ENCODE results near the gene TBC1D22B. TPM values are rescaled to one million over a fixed set of nuclear protein-coding genes. Genes with fewer than 3 reads are reported as not detected.

The TBC1D22B gene
- total and polyA plus RNA-seq, 9 of the 15 experiments (the other 6 are each of a cell fraction or from before 2014, with no cell fraction given), result 4.8 to 24.2 (median 13.5) TPM

- TF ChIP-seq TCF15 (CRISPR knock-in tag; IDR thresholded peaks at IDR 0.05) (no peak), CBFA2T2 (conservative IDR thresholded peaks at IDR 0.05) (peak; percentile 97), RFX7 (CRISPR knock-in tag; IDR thresholded peaks at IDR 0.05) (no peak), OTX1 (CRISPR knock-in tag; IDR thresholded peaks at IDR 0.05) (peak; percentile 58; the same call in 1 of the 2 replicates), MEF2A (IDR thresholded peaks at IDR 0.05; ENCODE audit: control insufficient read depth, low read depth, low read length) (0 out of 2 replicates have a peak, but pooled peaks have one; percentile 56), ZKSCAN1 (IDR thresholded peaks at IDR 0.05; ENCODE audit: low read depth, low read length) (peak; percentile 71; the same call in 1 of the 2 replicates), CREB1 (IDR thresholded peaks at IDR 0.05) (peak; percentile 78; the same call in 1 of the 2 replicates), CREB1 (CRISPR knock-in tag; IDR thresholded peaks at IDR 0.05) (peak; percentile 73), EP300 (IDR thresholded peaks at IDR 0.05; ENCODE audit: low read length) (peak; percentile 99), RAD51 (IDR thresholded peaks at IDR 0.05; ENCODE audit: borderline replicate concordance, low read depth) (peak; percentile 88), ZNF639 (CRISPR knock-in tag; conservative IDR thresholded peaks at IDR 0.05 in 1 of 2, IDR thresholded peaks at IDR 0.05 in 1 of 2) (peak in 1 of 2 experiments; percentile 84; a peak in 2 of 4 replicates), NR2C2 (CRISPR knock-in tag; IDR thresholded peaks at IDR 0.05) (no peak; the same call in 1 of the 2 replicates), NR2C2 (tag; IDR thresholded peaks at IDR 0.05) (peak; percentile 68), YY1 (IDR thresholded peaks at IDR 0.05; ENCODE audit: borderline replicate concordance in 1 of 3, control insufficient read depth in 1 of 3, extremely low read depth in 1 of 3, insufficient read depth in 3 of 3, insufficient read length in 1 of 3, insufficient replicate concordance in 2 of 3, low read depth in 1 of 3, low read length in 2 of 3) (peak in 2 of 3 experiments; percentile 39 to 62), ZBTB7A (IDR thresholded peaks at IDR 0.05; ENCODE audit: borderline replicate concordance, control insufficient read depth, low read depth, low read length) (peak; percentile 69), HDGF (IDR thresholded peaks at IDR 0.05) (0 out of 2 replicates have a peak, but pooled peaks have one; percentile 5), DPF2 (IDR thresholded peaks at IDR 0.05) (peak; percentile 99), HDAC3 (IDR thresholded peaks at IDR 0.05; ENCODE audit: borderline replicate concordance, partially characterized antibody) (peak; percentile 97), SMC3 (conservative IDR thresholded peaks at IDR 0.05; ENCODE audit: insufficient read depth, low read depth, low read length) (peak; percentile 92), NFIX (CRISPR knock-in tag; IDR thresholded peaks at IDR 0.05; ENCODE audit: low read depth) (no peak), THRAP3 (IDR thresholded peaks at IDR 0.05; ENCODE audit: borderline replicate concordance) (no peak), SMARCA4 (IDR thresholded peaks at IDR 0.05) (peak; percentile 99)
- TF ChIP-seq, protein P1, sequence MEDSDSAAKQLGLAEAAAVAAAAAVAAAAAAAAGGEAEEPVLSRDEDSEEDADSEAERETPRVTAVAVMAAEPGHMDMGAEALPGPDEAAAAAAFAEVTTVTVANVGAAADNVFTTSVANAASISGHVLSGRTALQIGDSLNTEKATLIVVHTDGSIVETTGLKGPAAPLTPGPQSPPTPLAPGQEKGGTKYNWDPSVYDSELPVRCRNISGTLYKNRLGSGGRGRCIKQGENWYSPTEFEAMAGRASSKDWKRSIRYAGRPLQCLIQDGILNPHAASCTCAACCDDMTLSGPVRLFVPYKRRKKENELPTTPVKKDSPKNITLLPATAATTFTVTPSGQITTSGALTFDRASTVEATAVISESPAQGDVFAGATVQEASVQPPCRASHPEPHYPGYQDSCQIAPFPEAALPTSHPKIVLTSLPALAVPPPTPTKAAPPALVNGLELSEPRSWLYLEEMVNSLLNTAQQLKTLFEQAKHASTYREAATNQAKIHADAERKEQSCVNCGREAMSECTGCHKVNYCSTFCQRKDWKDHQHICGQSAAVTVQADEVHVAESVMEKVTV (CRISPR knock-in tag; IDR thresholded peaks at IDR 0.05), result peak; percentile 97
- TF ChIP-seq, protein P2, sequence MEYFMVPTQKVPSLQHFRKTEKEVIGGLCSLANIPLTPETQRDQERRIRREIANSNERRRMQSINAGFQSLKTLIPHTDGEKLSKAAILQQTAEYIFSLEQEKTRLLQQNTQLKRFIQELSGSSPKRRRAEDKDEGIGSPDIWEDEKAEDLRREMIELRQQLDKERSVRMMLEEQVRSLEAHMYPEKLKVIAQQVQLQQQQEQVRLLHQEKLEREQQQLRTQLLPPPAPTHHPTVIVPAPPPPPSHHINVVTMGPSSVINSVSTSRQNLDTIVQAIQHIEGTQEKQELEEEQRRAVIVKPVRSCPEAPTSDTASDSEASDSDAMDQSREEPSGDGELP (CRISPR knock-in tag; IDR thresholded peaks at IDR 0.05; ENCODE audit: borderline replicate concordance), result peak; percentile 100
These were observed 57.0 kb downstream of the TBC1D22B start (continued) for GRCh38 chr6:37314487-37315156.
